Right lobe of liver (tissue), 4 donors: Measurements from ENCODE around the gene TMEM225B.

ENCODE experiments used
- CTCF ChIP-seq, 4 donors: fragments of 200-600 bp in 3 of 4; fragments of 450-650 bp in 1 of 4; IDR thresholded peaks; one replicate each; pipeline versions ENCODE4 v1.5.1 to v1.8.0; 2016 to 2022; ENCODE audit warnings: antibody characterized with exemption in 4 of 4, mild to moderate bottlenecking in 2 of 4
- POLR2A ChIP-seq: fragments of 450-650 bp; IDR thresholded peaks from one replicate; pipeline ENCODE4 v1.6.1; 2017; ENCODE audit warnings: antibody characterized with exemption, mild to moderate bottlenecking
- donor health status: DM: no; HTN: no; CAD: no.
- donor health status: DM: no; HTN: no; CAD: no.
- donor health status: DM: no; HTN: yes; CAD: no.

GRCh38 chr7:99553039-99553438 is 45.0 kb upstream of the TMEM225B start:
- TF ChIP-seq CTCF (IDR thresholded peaks at IDR 0.05): no peak
- no peak for TF ChIP-seq POLR2A
